Brain microvascular endothelial cell (primary cell): ENCODE data around the gene PPP1R13B.
"Not testable (repeated sequence)": the region's sequence is repeated elsewhere in the genome, so short reads cannot be mapped to it uniquely, and the experiment has no call there.

Experiments
- DNase-seq: peaks from one replicate; pipeline ENCODE4 v3.0.0-alpha.2; 2020
- H3K27ac ChIP-seq: fragments of 250-450 bp; sonication (Bioruptor Pico); 2 replicates; pipeline ENCODE4 v1.5.1; 2020; ENCODE audit warnings: mild to moderate bottlenecking, moderate library complexity
- H3K27me3 ChIP-seq: fragments of 250-450 bp; sonication (Bioruptor Pico); replicated peaks from 2 replicates; pipeline ENCODE4 v1.5.1; 2020; ENCODE audit warnings: mild to moderate bottlenecking
- H3K36me3 ChIP-seq: fragments of 250-450 bp; sonication (Bioruptor Pico); replicated peaks from 2 replicates; pipeline ENCODE4 v1.5.1; 2020; ENCODE audit warnings: mild to moderate bottlenecking
- H3K4me3 ChIP-seq: 2 replicates; pipeline ENCODE4 v1.5.1; 2011; ENCODE audit warnings: low read depth, mild to moderate bottlenecking, control low read depth, low read length, moderate library complexity
- in situ Hi-C: cut with HindIII; loops from 2 replicates; pipeline ENCODE4 v1.10.0; 2017; ENCODE audit warnings: low sequenced_read_pairs, low pct_ligation_motif_present
- TF ChIP-seq, protein P1 (sequence below): IDR thresholded peaks from 2 replicates; pipeline ENCODE4 v1.5.1; 2011; ENCODE audit warnings: low read depth, mild to moderate bottlenecking, moderate library complexity, low read length, control low read depth, inconsistent platforms; ENCODE audit errors: missing control alignments

Gene PPP1R13B

GRCh38 chr14:103805708-103806107, 41.7 kb downstream of the PPP1R13B start:
- Histone ChIP-seq H3K4me3 (no peak overlapping the region), H3K27ac (no peak overlapping the region), H3K36me3 (no peaks in the 10 kb centered on the region), H3K27me3 (no peaks in the 10 kb centered on the region)
- TF ChIP-seq, protein P1, sequence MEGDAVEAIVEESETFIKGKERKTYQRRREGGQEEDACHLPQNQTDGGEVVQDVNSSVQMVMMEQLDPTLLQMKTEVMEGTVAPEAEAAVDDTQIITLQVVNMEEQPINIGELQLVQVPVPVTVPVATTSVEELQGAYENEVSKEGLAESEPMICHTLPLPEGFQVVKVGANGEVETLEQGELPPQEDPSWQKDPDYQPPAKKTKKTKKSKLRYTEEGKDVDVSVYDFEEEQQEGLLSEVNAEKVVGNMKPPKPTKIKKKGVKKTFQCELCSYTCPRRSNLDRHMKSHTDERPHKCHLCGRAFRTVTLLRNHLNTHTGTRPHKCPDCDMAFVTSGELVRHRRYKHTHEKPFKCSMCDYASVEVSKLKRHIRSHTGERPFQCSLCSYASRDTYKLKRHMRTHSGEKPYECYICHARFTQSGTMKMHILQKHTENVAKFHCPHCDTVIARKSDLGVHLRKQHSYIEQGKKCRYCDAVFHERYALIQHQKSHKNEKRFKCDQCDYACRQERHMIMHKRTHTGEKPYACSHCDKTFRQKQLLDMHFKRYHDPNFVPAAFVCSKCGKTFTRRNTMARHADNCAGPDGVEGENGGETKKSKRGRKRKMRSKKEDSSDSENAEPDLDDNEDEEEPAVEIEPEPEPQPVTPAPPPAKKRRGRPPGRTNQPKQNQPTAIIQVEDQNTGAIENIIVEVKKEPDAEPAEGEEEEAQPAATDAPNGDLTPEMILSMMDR: no peak
- DNase-seq: no peak
- in situ Hi-C loops: no loop called here

DNA sequence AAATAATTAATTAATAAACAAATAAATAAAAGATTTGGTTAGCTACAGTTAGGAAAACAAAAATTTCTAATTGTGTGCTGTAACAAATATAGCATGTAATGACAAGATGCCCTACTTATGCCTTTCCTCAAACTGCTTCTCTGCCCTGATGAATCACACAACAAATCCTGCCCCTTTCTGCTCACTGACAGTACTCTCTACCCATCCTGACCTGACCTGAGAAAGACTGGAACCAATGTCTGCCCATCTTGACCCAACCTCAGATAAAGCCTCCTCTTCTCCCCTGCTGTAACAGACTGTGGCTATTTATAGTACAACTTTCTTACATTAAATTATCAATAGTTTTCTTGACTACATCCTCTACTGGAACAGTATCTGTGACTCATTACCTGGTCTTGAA, 43.7 kb downstream of the PPP1R13B start:
- TF ChIP-seq, protein P1: no peak
- Histone ChIP-seq H3K27ac (no peak overlapping the region), H3K4me3 (no peak overlapping the region), H3K36me3 (no peaks in the 10 kb centered on the region), H3K27me3 (no peaks in the 10 kb centered on the region)
- in situ Hi-C loops: no loop called here
- peak; percentile 7 for DNase-seq

DNA sequence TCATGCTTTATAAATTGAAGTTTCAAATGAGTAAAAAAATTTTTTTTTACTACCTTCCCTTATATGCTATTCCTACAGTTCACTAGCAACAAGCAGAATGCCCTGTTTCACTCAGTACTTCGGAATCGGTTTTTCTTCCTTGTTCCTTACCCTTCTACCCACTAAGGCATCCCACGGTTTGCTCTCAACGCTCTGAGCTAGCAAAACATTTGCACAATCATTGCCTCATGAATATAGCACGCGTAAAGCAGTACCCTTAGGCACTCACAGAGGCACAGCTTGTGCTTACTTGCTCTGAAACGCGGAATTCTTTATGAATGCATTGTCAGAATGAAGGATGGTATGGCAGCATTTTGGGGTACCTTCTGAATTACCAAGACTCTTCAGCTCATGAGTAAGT, 45.0 kb downstream of the PPP1R13B start:
- Histone ChIP-seq H3K27me3 (no peaks in the 10 kb centered on the region), H3K36me3 (no peaks in the 10 kb centered on the region), H3K4me3 (no peak overlapping the region), H3K27ac (no peak overlapping the region)
- in situ Hi-C loops: no loop called here
- TF ChIP-seq, protein P1: no peak
- no peak for DNase-seq

DNA sequence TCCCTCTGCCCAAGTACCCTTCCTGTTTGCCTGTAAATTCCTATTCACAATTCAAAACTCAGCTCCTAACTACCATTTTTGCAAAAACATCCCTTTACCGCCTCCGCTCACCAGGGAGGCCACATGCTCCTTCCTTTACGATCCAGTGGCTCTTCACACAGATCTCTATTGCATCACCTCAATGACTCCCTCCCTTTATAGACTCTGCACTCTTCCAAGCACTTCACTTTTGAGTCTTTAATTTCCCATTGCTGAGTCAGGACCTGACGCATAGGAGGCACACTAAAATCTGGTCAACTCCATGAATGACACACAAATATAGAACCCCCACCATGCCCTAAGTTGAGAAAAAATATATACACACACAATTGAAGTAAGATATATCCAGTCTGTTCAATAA, 45.9 kb downstream of the PPP1R13B start:
- TF ChIP-seq, protein P1: no peak
- no peak overlapping the region for H3K4me3 ChIP-seq
- no peak overlapping the region for H3K27ac ChIP-seq
- peak; percentile 33 for DNase-seq
- in situ Hi-C loops: no loop called here
- H3K27me3 ChIP-seq: no peaks in the 10 kb centered on the region
- H3K36me3 ChIP-seq: no peaks in the 10 kb centered on the region

GRCh38 chr14:103793192-103793591, 54.2 kb downstream of the PPP1R13B start:
- H3K36me3 ChIP-seq, H3K27ac ChIP-seq, H3K4me3 ChIP-seq, DNase-seq, in situ Hi-C loops, H3K27me3 ChIP-seq: not testable (repeated sequence)
- TF ChIP-seq, protein P1: peak; percentile 42

GRCh38 chr14:103788086-103788485, 59.3 kb downstream of the PPP1R13B start:
- H3K4me3 ChIP-seq: no peak overlapping the region
- H3K36me3 ChIP-seq: no peaks in the 10 kb centered on the region
- in situ Hi-C loops: no loop called here
- TF ChIP-seq, protein P1: no peak
- no peaks in the 10 kb centered on the region for H3K27me3 ChIP-seq
- H3K27ac ChIP-seq: no peak overlapping the region
- no peak for DNase-seq
